M059J (cell line): ENCODE results near the gene FMO5. TPM values are rescaled to one million over a fixed set of nuclear protein-coding genes. Genes with fewer than 3 reads are reported as not detected.
"Not testable (repeated sequence)": the region's sequence is repeated elsewhere in the genome, so short reads cannot be mapped to it uniquely, and the experiment has no call there.

Source experiments
- DNase-seq: peaks from one replicate; pipeline ENCODE4 v3.0.0-alpha.2; 2012; ENCODE audit warnings: low read depth
- total RNA-seq: library from RNA; depleted of rRNA; stranded (reverse); fragments of >200 nt; shearing (Covaris generic); gene quantifications from 2 replicates; pipeline ENCODE4 v1.2.3, GENCODE V29; 2014

Gene FMO5
- total RNA-seq, 1 experiment from 2014 or later, result 0.54 TPM

DNA sequence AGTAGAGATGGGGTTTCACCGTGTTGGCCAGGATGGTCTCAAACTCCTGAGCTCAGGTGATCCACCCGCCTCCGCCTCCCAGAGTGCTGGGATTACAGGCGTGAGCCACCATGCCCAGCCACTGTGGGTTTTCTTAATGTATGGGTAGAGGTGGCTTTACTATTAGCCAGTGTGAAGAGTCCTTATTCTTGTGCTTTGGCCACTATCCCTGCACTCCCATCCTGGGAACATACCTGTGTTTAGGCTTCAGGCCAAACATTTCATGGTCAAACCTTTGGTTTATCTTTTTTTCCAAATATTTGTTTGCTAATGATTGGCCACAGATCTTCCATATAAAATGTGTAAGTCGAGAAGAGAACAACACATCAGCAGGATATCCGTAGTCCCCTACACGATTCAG is 16.5 kb downstream of the FMO5 start:
- no peak for DNase-seq

DNA sequence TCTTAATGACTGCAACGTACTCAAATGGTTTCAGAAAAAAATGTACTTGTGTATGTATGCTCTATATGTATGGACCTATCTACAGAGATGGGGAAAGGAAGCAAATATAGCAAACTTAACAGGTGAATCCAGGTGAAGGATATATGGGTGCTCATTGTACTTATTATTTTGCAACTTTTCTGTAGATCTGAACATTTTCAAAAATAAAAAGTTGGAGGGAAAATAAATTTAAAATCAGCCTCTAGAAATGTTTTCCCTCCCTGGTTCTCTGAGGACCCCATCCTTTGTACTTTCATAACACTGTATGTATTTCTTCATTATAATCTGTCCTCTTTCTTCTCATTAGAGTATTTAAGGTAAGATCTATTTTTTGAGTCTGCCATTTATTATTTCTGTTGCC is 17.9 kb downstream of the FMO5 start:
- DNase-seq, result no peak

DNA sequence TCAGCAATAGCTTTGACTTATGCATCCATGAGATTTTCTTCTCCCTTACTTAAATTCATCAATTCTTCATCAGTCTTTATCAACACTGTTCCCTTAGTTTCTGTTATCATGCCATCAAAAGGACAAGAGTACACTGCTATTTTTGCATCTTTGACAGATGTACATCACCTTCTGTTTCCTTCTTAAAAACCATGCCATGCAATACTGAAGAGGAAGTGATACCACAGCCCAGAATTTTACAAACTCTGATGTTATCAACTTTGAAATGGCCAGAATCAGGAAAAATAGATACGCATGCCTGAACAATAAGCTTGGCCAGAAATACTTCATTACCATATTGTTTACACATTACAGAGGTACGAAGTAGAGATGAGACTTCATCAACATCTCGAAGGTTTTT is 21.1 kb downstream of the FMO5 start:
- no peak for DNase-seq

DNA sequence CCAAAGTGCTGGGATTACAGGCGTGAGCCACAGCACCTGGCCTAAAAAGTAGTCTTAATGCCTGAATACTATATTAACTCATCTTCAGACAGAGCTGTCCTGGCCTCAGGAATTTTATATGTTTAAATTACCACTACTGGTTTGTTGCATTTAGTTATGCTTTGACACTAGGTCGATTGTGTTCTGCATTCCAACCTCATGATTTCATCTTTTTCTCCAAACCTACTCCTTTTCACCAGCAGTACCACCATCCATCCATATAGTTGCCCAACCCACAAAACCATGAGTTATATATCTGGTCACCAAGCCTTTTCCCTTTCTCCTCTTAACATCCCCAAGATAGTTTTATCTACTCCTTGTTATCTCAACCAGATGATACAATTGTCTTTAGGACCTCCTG is 22.6 kb downstream of the FMO5 start:
- peak; percentile 11 for DNase-seq

DNA sequence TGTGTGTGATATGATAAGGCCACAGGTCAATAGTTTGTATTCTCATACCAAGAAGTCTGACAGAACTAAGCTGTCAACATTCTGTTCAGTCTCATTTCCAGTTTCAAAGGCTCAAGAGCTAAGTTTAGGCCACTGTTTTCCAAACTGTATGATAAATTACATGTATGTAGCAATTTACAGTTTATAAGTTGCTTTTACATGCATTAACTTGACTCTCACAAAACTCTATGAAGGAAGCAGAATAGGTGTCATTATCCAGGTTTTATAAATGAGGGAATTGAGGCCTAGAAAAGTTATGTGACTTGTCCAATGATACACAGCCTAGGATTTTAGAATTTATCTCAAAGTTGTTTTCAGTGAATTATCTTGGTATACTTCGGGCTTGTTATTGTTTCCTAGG is 23.4 kb downstream of the FMO5 start:
- DNase-seq, result no peak

DNA sequence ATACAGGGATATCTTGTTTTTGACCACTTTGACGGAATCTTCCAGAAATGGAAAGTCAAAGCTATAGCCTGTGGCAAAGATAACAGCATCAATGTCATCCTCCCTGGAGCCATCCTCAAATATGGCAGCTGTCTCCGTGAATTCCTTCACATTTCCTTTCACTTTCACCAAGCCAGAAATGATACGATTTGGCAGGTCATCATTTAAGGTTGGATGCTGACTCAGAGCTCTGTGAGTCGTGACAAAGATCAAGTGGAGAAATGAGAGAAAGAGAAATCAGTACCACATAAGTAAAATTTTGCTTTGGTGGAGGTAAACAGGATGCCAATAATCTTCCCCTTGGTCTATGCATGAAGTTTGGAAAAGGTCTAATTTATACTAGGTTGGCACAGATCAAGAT is 23.9 kb downstream of the FMO5 start:
- DNase-seq, result peak; percentile 54

DNA sequence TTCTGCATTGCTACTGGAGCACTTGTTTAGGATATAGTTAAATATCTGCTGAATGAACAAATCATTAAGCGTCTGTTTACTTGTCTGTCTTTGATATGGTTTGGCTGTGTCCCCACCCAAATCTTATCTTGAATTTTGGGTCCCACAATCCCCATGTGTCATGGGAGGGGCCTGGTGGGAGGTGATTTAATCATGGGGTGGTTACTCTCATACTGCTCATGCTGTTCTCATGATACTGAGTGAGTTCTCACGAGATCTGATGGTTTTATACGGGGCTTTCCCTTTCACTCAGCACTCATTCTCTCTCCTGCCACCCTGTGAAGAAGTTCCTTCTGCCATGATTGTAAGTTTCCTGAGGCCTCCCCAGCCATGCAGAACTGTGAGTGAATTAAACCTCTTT is 27.8 kb downstream of the FMO5 start:
- DNase-seq, result peak; percentile 2

DNA sequence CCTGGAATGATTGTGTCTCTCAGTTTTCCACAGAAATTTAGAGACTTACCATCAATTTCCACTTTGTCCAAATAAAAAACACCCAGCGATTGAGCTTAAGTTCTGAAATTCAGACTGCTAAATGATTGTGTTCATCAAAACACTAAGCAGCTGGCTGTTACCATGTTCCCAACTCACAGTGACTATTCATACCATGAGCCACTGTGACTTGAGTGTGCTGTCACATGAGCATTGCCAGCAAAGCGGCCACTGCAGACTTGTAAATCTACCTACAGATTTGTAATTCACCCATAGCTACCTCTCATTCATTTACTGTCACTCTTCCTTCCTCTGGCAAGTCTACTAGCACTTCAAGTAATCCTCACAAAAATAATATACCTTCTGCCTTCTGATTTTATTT is 35.6 kb downstream of the FMO5 start:
- no peak for DNase-seq

DNA sequence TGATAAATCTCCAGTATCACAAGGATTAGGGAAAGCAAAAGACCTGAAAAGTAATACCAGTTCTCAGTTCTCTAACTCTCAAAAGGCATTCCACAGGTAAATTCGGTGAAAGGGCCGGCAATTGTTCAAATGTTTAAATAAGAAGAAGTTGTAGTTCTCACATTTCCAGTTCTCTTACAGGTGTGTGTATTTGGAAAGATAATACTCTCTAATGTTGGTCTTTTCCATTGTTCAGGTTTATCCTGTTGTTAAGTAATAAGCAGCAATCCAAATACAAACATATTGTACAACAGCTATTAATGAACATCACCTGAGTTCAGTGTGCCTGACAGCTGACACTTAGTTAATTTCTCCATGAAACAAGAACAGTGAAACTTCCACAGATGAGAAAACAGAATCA is 39.7 kb downstream of the FMO5 start:
- no peak for DNase-seq

DNA sequence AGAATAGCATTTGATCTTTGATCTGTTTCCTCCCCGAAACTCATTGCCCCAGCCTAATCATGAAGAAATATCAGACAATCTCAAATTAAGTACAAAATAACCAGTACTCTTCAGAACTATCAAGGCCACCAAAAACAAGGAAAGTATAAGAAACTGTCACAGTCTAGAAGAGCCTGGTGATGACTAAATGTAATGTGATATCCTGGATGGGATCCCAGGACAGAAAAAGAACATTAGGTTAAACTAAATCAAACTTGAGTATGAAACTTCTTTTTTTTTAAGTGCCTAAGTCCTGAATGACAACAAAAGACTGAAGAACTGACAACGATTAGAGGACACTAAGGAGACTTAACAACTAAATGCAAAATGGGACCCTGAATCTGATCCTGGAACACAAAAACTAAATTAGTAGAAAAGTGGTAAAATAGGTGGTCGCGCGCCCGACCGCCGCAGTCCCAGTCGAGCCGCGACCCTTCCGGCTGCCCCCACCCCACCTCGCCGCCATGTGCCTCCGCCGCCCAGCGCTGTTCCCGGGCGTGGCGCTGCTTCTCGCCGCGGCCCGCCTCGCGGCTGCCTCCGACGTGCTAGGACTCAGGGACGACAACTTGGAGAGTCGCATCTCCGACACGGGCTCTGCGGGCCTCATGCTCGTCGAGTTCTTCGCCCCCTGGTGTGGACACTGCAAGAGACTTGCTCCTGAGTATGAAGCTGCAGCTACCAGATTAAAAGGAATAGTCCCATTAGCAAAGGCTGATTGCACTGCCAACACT is 47.3 kb downstream of the FMO5 start:
- DNase-seq, result peak; percentile 67

DNA sequence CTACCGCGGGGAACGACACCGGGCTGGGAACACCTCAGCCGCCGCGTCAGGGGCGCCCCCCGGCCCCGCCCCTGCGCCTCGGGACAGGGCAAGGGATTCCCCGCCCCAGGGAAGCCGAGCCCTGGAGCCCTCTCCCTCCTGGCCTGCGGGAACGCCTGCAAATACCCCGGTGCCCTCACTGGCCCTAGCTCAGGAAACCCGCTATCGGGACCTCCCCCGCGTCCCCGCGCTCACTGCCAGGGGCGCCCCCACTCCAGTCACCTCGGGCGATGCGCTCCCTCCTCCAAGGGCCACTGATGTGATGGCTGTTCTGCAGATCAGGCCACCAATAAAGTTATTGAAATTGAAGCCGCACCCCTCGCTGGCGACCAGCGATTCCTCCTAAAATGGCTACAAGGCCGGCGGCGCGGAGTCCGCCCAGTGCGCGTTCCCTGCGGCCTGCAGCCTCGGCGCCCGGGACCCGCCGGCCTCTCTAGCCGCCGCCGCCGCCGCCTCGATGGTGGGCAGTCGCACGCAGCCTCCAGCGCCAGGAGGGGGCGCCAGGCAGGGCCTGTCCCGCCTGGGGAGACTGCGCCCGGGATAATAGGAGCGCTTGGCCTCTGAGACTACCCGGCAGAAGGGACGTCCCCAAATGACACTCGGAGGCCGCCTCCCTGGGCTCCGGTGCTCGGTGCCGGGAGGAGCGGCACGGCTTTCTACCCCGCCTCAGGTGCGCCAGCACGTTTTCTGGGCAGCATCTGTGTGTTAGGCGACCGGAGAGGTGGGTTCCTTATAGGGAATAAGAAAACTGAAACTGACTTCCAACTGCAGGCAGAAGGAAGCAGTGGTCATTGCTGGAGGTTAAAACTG is 52.7 kb downstream of the FMO5 start, which contains the start of gene PRKAB2:
TSS of gene PRKAB2 (minus strand) at position 303 of the 849 bp plus-strand sequence. CDS start 326 bp downstream, outside the sequence.
- peak; percentile 94 for DNase-seq

DNA sequence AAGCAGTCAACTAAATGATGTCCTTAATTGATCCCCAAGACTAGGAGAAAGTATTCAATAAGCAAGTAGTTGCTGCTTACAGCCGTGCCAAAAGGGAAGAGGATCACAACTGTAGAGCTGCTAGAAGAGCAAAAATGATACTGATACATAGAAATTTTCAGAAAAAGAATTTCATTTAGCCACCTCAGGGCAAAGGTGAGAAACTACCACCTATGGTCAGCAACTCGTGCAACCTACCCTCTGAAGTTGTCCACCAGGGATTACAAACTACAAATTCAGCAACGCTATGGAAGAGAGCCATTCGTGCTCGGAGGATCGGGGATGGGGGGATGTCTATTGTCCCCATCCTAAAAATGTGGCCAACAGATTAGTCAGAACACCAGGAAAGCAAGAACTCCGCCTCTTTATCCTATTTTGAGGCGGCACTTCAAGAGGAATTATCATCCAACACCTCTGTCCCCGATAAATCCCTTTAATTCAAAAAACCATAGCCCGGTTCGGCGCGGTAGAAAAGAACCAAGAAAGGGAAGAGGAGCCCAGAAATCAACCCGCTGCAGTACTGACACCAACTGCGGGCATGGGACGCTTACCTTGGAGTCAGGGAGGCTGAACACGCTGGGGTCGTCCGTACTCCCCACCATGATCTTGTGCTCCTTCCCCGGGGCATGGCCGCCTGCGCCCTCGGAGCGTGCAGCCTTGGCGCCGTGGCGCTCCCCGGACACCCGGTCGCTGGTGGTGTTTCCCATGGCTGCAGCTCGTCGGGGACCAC is 53.6 kb downstream of the FMO5 start:
- DNase-seq, result peak; percentile 40

DNA sequence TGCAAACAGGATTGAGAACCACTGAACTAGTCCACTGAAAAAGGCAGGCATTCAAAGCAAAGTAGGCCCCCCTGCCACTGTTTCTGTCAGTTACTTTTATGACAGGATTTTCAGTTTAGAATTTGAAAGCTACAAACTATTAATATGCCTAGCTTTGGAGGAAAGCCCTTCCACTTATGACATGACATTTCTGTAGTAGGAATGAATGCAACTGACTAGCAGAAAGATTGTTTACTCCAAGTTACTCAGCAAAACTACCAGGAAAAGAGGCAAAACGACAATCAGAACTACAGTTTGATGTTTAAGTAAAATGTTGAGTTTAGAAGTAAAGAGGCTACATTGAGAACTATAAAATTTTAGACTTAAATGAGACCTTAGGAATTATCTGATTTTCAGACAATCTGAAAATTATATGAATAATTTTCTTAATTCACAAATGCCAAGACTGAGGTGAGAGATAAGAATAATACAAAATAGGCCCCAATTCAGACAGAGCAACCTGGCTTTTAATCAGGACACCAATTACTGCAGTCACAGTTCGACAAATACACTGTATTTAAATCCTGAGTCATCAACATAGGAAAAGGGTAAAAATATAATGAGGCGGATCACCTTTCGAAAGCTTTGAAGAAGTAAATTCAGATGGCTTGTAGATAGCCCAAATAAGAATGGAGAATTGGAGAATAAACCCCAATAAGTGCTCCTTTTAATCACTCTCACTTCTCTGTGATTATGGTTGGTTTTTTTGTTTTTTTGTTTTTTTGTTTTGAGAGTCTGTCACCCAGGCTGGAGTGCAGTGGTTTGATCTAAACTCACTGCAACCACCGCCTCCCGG is 55.1 kb downstream of the FMO5 start:
- DNase-seq, result peak; percentile 20

DNA sequence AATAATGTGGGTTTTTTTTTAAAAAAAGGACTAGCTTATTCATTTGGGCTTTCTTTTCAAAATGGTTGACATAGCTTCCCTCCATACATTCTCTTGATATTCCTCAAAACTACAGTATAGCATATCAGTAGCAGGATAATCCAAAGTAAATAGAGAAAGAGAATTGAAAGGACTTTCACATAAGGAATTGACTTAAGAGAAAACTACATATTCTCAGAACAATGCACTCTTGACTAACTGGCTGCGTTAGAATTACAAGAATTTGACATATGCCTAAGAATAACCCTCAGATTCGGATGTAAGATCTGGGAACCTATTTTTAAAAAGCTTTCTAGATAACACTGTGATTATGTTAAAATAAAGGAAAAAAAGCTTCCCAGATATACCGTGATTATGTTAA is 56.0 kb downstream of the FMO5 start:
- no peak for DNase-seq

DNA sequence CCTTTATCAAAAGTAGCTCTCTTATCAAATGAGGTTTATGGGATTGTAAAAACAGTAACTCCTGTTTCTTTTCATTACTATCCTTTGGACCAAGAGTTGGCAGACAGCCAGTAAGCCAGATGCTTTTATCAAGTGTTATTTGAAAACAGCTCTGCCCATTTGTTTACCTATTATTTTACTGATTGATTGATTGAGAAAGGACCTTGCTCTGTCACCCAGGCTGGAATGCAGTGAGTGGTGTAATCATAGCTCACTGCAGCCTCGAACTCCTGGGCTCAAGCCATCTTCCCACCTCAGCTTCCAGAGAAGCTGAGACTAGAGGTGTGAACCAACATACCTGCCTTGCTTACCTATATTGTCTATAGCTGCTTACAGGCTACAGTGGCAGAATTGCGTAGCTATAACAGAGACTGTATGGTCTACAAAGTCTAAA is 56.5 kb downstream of the FMO5 start:
- DNase-seq, result peak; percentile 65

DNA sequence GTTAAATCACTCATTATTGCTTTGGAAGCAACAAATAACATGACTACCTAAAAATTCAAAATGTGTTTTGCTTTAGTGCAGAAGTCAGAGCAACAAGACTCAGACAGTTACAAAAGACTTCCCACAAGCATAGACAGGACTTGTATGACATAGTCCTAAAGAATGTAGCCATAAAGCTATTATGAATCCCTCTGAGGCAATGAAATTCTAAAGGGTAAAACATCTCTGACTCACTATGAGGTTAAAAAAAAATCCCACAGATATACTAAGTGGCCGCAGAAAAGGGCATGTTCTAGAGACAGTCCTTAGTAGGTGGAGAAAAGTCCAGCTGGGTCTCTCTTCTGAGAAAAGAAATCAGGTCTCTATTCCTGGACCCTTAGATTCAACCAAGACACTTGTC is 57.8 kb downstream of the FMO5 start:
- peak; percentile 97 for DNase-seq

DNA sequence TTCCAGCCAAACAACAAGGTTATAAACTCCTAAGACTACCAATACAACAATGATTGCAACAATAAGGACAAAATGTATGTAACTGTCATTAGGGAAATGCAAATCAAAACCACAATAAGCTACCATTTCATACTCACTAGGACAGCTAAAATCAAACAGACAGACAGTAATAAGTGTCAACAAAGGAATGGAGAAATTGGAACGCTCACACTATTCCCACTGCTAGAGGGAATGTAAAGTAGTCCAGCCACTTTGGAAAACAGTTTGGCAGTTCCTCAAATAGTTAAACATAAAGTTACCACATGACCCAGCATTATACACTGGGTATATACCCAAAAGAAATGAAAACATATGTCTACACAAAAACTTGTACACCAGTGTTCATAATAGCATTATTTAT is 62.1 kb downstream of the FMO5 start:
- no peak for DNase-seq

DNA sequence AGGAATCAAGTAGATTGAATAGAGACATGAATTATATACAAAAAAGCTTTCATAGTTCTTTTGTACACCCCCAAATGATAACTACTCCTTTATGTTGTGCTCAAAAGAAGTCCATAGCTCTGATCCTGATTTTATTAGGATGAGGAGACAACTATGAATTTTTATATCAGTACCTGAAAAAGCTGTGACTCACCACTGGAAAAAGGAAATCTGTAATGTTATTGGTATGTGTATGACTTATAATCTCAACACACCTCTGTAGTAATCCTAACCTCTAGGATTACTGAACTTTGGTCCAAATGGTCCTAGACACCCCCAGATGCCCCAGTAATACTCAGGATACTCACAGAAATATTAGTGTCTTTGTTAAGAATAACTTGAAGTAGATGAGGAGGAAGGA is 63.0 kb downstream of the FMO5 start:
- DNase-seq, result no peak

DNA sequence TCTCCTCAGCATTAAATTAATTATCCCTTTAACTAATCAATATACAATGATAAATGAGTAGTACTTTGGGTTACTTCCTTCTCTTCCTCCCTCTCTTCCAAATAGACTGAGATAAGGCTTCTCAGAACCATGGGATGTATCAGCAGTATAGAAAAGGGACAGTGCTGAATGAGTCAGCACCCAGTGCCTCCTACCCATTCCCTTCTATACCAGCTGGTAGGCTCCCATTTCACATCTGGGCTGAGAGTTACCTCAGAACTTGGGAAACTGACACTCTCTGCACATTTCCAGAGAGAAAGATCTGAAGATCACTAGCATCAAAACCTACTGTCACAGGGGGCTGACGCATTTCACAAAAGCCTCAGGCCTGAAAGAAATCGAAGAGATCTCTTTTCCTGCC is 68.0 kb downstream of the FMO5 start:
- not testable (repeated sequence) for DNase-seq

DNA sequence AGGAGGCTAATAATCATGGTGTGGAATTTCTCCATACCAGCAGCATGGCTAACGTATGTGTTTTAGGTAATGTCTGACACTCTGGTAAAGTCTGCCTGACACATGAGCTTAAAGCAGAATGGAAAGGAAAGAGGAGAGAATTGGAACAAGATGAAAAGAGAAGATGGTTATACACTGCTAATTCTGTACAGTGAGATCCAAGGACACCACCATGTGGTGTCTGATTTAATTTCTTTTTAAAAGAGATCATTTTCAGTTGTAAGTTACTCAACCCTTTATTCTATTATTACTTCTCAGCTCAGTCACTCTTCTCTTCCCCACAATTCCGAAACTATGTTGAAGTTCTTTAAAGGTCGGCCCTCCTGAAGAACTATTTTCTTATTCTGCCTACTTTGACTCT is 68.5 kb downstream of the FMO5 start:
- DNase-seq, result no peak

DNA sequence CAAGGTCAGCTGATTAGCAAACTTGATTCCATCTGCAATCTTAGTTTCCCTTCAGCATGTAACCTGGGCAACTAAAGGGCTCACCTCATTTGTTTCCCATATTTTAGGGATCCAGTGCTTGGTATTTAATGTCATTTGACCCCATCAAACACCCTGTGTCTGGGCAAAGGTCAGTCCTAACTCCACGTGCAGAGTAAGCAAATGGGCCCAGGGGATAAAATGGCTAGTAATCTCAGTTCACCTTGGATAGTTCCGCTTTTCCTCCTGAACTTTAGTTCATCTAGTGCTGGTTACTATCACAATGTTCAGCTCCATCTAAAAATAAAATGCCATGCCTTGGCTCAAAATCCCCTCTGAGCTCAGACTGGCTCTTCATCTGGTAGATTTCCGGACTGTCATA is 72.4 kb downstream of the FMO5 start:
- DNase-seq, result no peak
